ENCODE measurements around the gene MOSPD3.

Gene MOSPD3

GRCh38 chr7:100575206-100575631 is 37.1 kb upstream of the MOSPD3 start:
- no peak for DNase-seq

GRCh38 chr7:100575746-100576383 is 36.5 kb upstream of the MOSPD3 start:
- DNase-seq, result no peak

GRCh38 chr7:100576384-100576993 is 35.9 kb upstream of the MOSPD3 start:
- no peak for DNase-seq

- DNase-seq, result no peak
Observed at GRCh38 chr7:100577103-100577502, 35.2 kb upstream of the MOSPD3 start.

- no peak for DNase-seq
Observed at GRCh38 chr7:100577507-100577906, 34.8 kb upstream of the MOSPD3 start.

- DNase-seq, result no peak
Observed at GRCh38 chr7:100578246-100579183, 33.8 kb upstream of the MOSPD3 start.

- DNase-seq, result no peak
Observed at GRCh38 chr7:100580466-100581283, 31.7 kb upstream of the MOSPD3 start.

- DNase-seq, result no peak
Observed at GRCh38 chr7:100582041-100582579, 30.2 kb upstream of the MOSPD3 start.

GRCh38 chr7:100582650-100583049 is 29.7 kb upstream of the MOSPD3 start:
- no peak for DNase-seq

GRCh38 chr7:100583132-100584053 is 28.9 kb upstream of the MOSPD3 start:
- DNase-seq, result peak in 20 of 58 donors; percentile 6 to 54 (median 23)

GRCh38 chr7:100584054-100584682 is 28.2 kb upstream of the MOSPD3 start:
- DNase-seq, result no peak

- peak in 1 of 58 donors; percentile 8 for DNase-seq
Observed at GRCh38 chr7:100584683-100585510, 27.4 kb upstream of the MOSPD3 start.

- DNase-seq, result peak in 10 of 58 donors; percentile 47 to 76 (median 66)
Observed at GRCh38 chr7:100585511-100586265, 26.7 kb upstream of the MOSPD3 start, which contains the start of gene LRCH4. TSS of gene LRCH4 (minus strand) at chr7:100586129. CDS start at chr7:100586100, 29 bp downstream.

GRCh38 chr7:100586266-100587025 is 25.9 kb upstream of the MOSPD3 start, which contains the start of gene FBXO24:
TSS of gene FBXO24 (plus strand) at chr7:100586328. CDS start at chr7:100586626, 298 bp downstream.
- peak; percentile 95 to 100 (median 100) for DNase-seq

- no peak for DNase-seq
Observed at GRCh38 chr7:100588438-100588837, 23.9 kb upstream of the MOSPD3 start.

GRCh38 chr7:100589341-100589947 is 22.9 kb upstream of the MOSPD3 start:
- no peak for DNase-seq

All from anterior cingulate cortex (tissue), 58 donors.